ENCODE results near the gene QRFP.

Gene QRFP

GRCh38 chr9:130920762-130921299, 24.2 kb upstream of the QRFP start:
- Mint-ChIP-seq H3K4me1 (no peaks in the 10 kb centered on the region), H3K4me3 (no peak overlapping the region), H3K36me3 (ENCODE audit: insufficient read depth) (no peaks in the 10 kb centered on the region), H3K9me3 (no peaks in the 10 kb centered on the region), H3K27ac (ENCODE audit: low read depth) (no peak overlapping the region), H3K27me3 (peaks cover 43% of the 10 kb centered on the region)
- no peak for DNase-seq (ENCODE audit: low spot score in 2 of 2)
- no peak for ATAC-seq (replicated peaks; ENCODE audit: extremely low read depth, poor library complexity, severe bottlenecking)

DNA sequence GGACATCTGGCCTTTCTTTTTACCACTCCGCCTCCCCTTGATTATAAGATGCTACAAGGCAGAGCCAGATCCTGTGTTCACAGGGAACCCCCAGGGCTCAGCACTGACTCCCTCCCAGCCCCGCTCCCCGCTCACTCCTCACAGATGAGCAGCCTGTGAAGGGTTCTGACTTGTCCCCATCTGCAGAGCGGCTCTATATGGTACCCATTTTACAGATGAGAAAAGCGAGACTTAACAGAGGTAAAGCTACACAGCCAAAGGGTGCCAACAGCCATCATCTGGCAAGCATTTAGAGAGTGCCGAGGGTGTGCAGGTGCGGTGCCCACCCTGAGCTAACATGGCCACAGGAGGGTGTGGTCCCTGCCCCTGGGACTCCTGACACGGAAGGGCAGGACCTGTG, 23.6 kb upstream of the QRFP start:
- H3K4me3 Mint-ChIP-seq, result no peak overlapping the region
- H3K27me3 Mint-ChIP-seq, result peaks cover 43% of the 10 kb centered on the region
- H3K27ac Mint-ChIP-seq (ENCODE audit: low read depth), result no peak overlapping the region
- no peaks in the 10 kb centered on the region for H3K36me3 Mint-ChIP-seq (ENCODE audit: insufficient read depth)
- DNase-seq (ENCODE audit: low spot score in 2 of 2) (no peak), ATAC-seq (replicated peaks; ENCODE audit: extremely low read depth, poor library complexity, severe bottlenecking) (no peak)
- no peaks in the 10 kb centered on the region for H3K4me1 Mint-ChIP-seq
- no peaks in the 10 kb centered on the region for H3K9me3 Mint-ChIP-seq

DNA sequence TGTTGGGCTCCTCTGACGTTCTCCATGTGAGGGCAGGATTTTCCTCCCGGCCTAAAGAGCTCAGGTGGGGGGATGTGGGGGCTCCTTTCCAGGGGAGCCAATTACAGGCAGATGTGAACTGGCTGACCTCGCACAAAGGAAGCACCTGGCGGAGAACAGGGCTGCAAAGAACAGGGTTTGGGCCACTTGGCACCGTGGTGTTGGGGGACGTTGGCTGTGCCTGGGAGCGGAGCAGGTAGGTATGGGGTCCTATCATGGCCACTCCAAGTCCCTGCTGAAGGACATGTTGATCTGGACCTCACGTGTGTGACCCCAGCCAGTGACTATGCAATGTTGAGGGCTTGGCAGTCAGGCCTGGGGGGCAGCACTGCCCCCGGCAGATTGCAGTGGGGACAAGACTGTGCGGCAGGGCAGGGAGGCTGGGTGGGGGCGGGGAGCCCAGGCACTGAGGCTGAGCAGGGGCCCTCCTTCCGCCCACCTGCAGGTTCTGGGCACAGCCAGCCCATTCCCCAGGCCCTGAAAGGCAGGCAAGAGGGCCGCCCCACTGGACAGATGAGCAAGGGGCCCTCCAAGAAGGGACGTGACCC, 23.0 kb upstream of the QRFP start:
- no peak for DNase-seq (ENCODE audit: low spot score in 2 of 2)
- Mint-ChIP-seq H3K9me3 (no peaks in the 10 kb centered on the region), H3K27ac (ENCODE audit: low read depth) (no peak overlapping the region), H3K4me1 (no peaks in the 10 kb centered on the region), H3K36me3 (ENCODE audit: insufficient read depth) (no peaks in the 10 kb centered on the region), H3K4me3 (no peak overlapping the region), H3K27me3 (peaks cover 43% of the 10 kb centered on the region)
- no peak for ATAC-seq (replicated peaks; ENCODE audit: extremely low read depth, poor library complexity, severe bottlenecking)

DNA sequence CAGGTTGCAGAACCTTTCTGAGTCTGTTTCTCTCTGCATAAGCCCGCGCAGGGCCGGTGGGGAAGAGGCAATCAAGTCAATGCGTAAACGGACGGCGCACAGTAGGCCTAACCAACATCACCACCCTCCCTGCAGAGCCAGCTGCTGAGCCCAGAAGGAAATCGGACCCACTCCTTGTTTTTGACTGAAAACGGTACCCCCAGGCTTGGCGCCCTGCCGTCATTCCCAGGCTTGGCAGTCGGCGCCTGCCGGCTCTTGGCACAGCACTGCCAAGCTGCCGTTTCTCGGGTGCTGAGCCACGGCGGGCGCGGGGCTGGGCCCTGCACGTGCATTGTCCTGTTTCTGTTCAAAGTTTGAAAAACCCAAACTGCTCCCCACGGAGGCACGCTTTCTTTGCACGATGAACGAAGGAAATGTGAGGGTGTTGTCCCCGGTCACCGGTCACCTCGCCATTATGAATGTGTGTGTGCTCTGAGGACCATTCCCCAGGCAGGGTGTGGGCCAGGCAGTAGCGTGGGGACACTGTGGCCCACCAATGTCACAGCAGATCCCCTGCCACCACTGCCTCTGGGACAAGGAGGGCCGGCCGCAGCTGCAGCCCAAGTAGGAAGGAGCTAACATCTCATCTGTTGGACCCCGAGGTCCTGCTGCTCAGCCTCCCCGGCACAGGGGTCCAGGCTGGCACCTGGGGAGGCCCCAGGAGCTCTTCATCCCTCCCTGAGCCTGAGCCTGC, 22.4 kb upstream of the QRFP start:
- H3K4me1 Mint-ChIP-seq, result no peaks in the 10 kb centered on the region
- no peak overlapping the region for H3K27ac Mint-ChIP-seq (ENCODE audit: low read depth)
- DNase-seq (ENCODE audit: low spot score in 2 of 2) (no peak), ATAC-seq (replicated peaks; ENCODE audit: extremely low read depth, poor library complexity, severe bottlenecking) (no peak)
- H3K4me3 Mint-ChIP-seq, result no peak overlapping the region
- no peaks in the 10 kb centered on the region for H3K36me3 Mint-ChIP-seq (ENCODE audit: insufficient read depth)
- no peaks in the 10 kb centered on the region for H3K9me3 Mint-ChIP-seq
- H3K27me3 Mint-ChIP-seq, result peaks cover 43% of the 10 kb centered on the region

GRCh38 chr9:130918101-130918825, 21.7 kb upstream of the QRFP start:
- H3K4me1 Mint-ChIP-seq, result no peaks in the 10 kb centered on the region
- no peaks in the 10 kb centered on the region for H3K9me3 Mint-ChIP-seq
- H3K36me3 Mint-ChIP-seq (ENCODE audit: insufficient read depth), result no peaks in the 10 kb centered on the region
- peaks cover 42% of the 10 kb centered on the region for H3K27me3 Mint-ChIP-seq
- ATAC-seq (replicated peaks; ENCODE audit: extremely low read depth, poor library complexity, severe bottlenecking) (no peak), DNase-seq (ENCODE audit: low spot score in 2 of 2) (no peak)
- H3K4me3 Mint-ChIP-seq, result no peak overlapping the region
- no peak overlapping the region for H3K27ac Mint-ChIP-seq (ENCODE audit: low read depth)

DNA sequence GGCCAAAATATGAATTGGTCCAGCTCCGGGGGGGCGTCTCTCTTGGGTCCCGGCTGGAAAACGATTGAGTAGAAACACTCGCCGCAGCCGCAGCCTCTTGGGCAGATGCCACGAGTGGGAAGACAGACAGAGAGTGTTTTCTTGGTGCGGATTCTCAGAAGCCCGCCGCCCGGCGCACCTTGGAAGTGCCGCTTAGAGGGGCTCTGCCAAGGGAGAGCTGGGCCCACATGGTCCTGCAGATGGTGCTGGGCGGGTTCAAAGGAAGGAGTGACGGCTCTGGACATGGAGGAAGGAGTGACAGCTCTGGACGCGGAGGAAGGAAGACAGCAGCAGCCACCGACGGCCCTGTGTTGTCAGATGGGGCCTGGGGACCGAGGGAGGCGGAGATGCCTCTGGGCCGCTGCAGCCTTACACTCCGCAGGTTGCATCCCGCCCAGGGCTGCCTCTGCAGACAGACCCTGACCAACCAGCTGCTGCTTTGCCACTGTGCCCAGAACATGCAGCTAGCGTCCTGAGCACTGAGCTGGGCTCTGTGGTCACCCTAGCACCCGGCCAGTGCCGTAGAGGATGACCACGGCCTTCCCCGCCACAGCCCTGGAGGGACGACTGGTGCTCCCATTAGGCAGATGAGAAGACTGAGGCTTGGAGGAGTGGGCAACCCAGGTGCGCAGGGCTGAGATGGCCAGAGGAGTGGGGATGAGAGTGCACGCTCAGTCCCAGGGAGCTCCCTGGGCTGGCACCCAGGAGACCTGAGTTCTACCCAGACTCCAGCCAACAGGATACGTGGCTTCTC, 20.8 kb upstream of the QRFP start:
- no peak for ATAC-seq (replicated peaks; ENCODE audit: extremely low read depth, poor library complexity, severe bottlenecking)
- Mint-ChIP-seq H3K9me3 (no peaks in the 10 kb centered on the region), H3K27ac (ENCODE audit: low read depth) (no peak overlapping the region), H3K4me1 (no peaks in the 10 kb centered on the region), H3K4me3 (no peak overlapping the region), H3K27me3 (peaks cover 33% of the 10 kb centered on the region), H3K36me3 (ENCODE audit: insufficient read depth) (no peaks in the 10 kb centered on the region)
- DNase-seq (ENCODE audit: low spot score in 2 of 2), result no peak

GRCh38 chr9:130915096-130915447, 18.5 kb upstream of the QRFP start:
- ATAC-seq (replicated peaks; ENCODE audit: extremely low read depth, poor library complexity, severe bottlenecking), result no peak
- Mint-ChIP-seq H3K27me3 (peaks cover 11% of the 10 kb centered on the region), H3K36me3 (ENCODE audit: insufficient read depth) (no peaks in the 10 kb centered on the region), H3K27ac (ENCODE audit: low read depth) (no peak overlapping the region), H3K9me3 (no peaks in the 10 kb centered on the region), H3K4me1 (no peaks in the 10 kb centered on the region), H3K4me3 (no peak overlapping the region)
- no peak for DNase-seq (ENCODE audit: low spot score in 2 of 2)

- no peaks in the 10 kb centered on the region for H3K36me3 Mint-ChIP-seq (ENCODE audit: insufficient read depth)
These were observed 17.9 kb upstream of the QRFP start for GRCh38 chr9:130914417-130915095.

GRCh38 chr9:130913599-130914416, 17.2 kb upstream of the QRFP start:
- ATAC-seq (replicated peaks; ENCODE audit: extremely low read depth, poor library complexity, severe bottlenecking), result no peak
- Mint-ChIP-seq H3K4me1 (no peaks in the 10 kb centered on the region), H3K9me3 (no peaks in the 10 kb centered on the region), H3K36me3 (ENCODE audit: insufficient read depth) (no peaks in the 10 kb centered on the region), H3K27me3 (peaks cover 11% of the 10 kb centered on the region), H3K27ac (ENCODE audit: low read depth) (no peak overlapping the region), H3K4me3 (no peak overlapping the region)
- no peak for DNase-seq (ENCODE audit: low spot score in 2 of 2)

More at GRCh38 chr9:130914417-130915095, 17.9 kb upstream of the QRFP start:
- DNase-seq (ENCODE audit: low spot score in 2 of 2) (no peak), ATAC-seq (replicated peaks; ENCODE audit: extremely low read depth, poor library complexity, severe bottlenecking) (no peak)
- peaks cover 11% of the 10 kb centered on the region for H3K27me3 Mint-ChIP-seq
- H3K4me3 Mint-ChIP-seq, result no peak overlapping the region
- no peaks in the 10 kb centered on the region for H3K4me1 Mint-ChIP-seq
- H3K9me3 Mint-ChIP-seq, result no peaks in the 10 kb centered on the region
- H3K27ac Mint-ChIP-seq (ENCODE audit: low read depth), result no peak overlapping the region

GRCh38 chr9:130912932-130913598, 16.5 kb upstream of the QRFP start:
- H3K36me3 Mint-ChIP-seq (ENCODE audit: insufficient read depth), result no peaks in the 10 kb centered on the region
- ATAC-seq (replicated peaks; ENCODE audit: extremely low read depth, poor library complexity, severe bottlenecking), result no peak
- no peak overlapping the region for H3K27ac Mint-ChIP-seq (ENCODE audit: low read depth)
- H3K4me1 Mint-ChIP-seq, result no peaks in the 10 kb centered on the region
- H3K9me3 Mint-ChIP-seq, result no peaks in the 10 kb centered on the region
- H3K27me3 Mint-ChIP-seq, result peaks cover 11% of the 10 kb centered on the region
- no peak for DNase-seq (ENCODE audit: low spot score in 2 of 2)
- H3K4me3 Mint-ChIP-seq, result no peak overlapping the region

Data from central memory CD8-positive, alpha-beta T cell (primary cell).